ENCODE data around the gene FDCSP. TPM values are rescaled to one million over a fixed set of nuclear protein-coding genes. Genes with fewer than 3 reads are reported as not detected.
A peak's percentile ranks its signal among the peaks of the same experiment; 100 is the strongest.

The FDCSP gene
- total and polyA plus RNA-seq, 2 of the 13 experiments (the other 11 are each of a cell fraction or from before 2014, with no cell fraction given): not detected

DNA sequence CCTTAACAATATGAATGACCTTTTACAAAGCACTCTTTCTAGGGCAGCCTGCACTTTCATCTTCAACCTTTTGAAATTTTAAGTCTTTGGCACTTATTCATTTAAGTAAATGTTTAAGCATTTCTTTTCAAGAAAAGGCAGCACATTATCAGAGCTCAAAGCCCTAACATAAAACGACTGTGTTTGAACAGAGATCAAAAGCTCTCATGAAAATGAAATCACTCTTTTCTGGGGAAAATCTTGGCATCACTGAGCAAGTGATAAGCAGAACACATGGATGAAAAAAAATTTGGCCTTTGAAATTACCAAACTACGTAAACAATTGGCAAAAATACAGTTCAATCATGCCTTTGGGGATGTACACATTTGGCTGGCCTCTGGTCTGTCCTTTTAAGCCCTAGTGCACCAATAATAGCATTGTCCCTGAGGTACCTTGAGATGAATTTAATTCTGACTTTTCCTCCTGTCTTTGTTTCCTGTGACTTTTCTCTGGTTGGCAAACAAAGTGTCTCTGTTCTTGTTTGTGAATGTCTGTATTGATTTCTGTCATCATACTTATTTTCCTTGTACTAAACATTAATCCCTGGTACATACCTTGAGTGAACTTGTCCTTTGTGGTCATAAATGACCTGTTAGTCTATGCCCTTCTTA is 43.3 kb upstream of the FDCSP start (continued):
- TF ChIP-seq NR2F1 (CRISPR knock-in tag; IDR thresholded peaks at IDR 0.05) (peak; percentile 37 to 41; a peak in 3 of 4 replicates), EP300 (IDR thresholded peaks at IDR 0.05; ENCODE audit: low read depth in 2 of 2, low read length in 2 of 2) (peak; percentile 75 to 94), EP300 (CRISPR knock-in tag; IDR thresholded peaks at IDR 0.05; ENCODE audit: borderline replicate concordance) (peak; percentile 94), THYN1 (CRISPR knock-in tag; IDR thresholded peaks at IDR 0.05; ENCODE audit: borderline replicate concordance, low read depth) (no peak), ZNF660 (CRISPR knock-in tag; IDR thresholded peaks at IDR 0.05; ENCODE audit: borderline replicate concordance, low read depth) (no peak), MXD4 (CRISPR knock-in tag; IDR thresholded peaks at IDR 0.05) (no peak), FOXJ3 (CRISPR knock-in tag; IDR thresholded peaks at IDR 0.05; ENCODE audit: borderline replicate concordance) (peak; percentile 96; the same call in 1 of the 2 replicates), ZNF225 (CRISPR knock-in tag; IDR thresholded peaks at IDR 0.05) (no peak), PHB2 (IDR thresholded peaks at IDR 0.05; ENCODE audit: partially characterized antibody) (no peak), SP2 (CRISPR knock-in tag; IDR thresholded peaks at IDR 0.05) (no peak), BRCA1 (CRISPR knock-in tag; IDR thresholded peaks at IDR 0.05) (no peak), ZBTB20 (CRISPR knock-in tag; IDR thresholded peaks at IDR 0.05; ENCODE audit: borderline replicate concordance, low read depth) (peak; percentile 56), SMAD3 (CRISPR knock-in tag; IDR thresholded peaks at IDR 0.05) (peak; percentile 36; the same call in 1 of the 2 replicates), SSRP1 (CRISPR knock-in tag; IDR thresholded peaks at IDR 0.05) (no peak), ZFP82 (CRISPR knock-in tag; IDR thresholded peaks at IDR 0.05; ENCODE audit: borderline replicate concordance) (no peak), ZNF335 (CRISPR knock-in tag; IDR thresholded peaks at IDR 0.05) (no peak)
- TF ChIP-seq, protein P1, sequence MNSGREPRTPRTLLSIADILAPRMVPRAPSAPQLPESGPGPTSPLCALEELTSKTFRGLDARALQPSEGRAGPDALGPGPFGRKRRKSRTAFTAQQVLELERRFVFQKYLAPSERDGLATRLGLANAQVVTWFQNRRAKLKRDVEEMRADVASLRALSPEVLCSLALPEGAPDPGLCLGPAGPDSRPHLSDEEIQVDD (CRISPR knock-in tag; IDR thresholded peaks at IDR 0.05; ENCODE audit: borderline replicate concordance): no peak
- TF ChIP-seq, protein P2, sequence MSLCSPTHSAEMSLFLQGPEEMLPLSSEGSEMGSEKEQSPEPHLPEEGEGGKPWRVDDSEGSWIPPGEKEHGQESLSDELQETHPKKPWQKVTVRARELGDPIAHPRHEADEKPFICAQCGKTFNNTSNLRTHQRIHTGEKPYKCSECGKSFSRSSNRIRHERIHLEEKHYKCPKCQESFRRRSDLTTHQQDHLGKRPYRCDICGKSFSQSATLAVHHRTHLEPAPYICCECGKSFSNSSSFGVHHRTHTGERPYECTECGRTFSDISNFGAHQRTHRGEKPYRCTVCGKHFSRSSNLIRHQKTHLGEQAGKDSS (CRISPR knock-in tag; IDR thresholded peaks at IDR 0.05; ENCODE audit: borderline replicate concordance, low read depth): no peak
- TF ChIP-seq, protein P3, sequence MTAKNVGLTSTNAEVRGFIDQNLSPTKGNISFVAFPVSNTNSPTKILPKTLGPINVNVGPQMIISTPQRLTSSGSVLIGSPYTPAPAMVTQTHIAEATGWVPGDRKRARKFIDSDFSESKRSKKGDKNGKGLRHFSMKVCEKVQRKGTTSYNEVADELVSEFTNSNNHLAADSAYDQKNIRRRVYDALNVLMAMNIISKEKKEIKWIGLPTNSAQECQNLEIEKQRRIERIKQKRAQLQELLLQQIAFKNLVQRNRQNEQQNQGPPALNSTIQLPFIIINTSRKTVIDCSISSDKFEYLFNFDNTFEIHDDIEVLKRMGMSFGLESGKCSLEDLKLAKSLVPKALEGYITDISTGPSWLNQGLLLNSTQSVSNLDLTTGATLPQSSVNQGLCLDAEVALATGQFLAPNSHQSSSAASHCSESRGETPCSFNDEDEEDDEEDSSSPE (CRISPR knock-in tag; IDR thresholded peaks at IDR 0.05): no peak
- TF ChIP-seq, protein P4, sequence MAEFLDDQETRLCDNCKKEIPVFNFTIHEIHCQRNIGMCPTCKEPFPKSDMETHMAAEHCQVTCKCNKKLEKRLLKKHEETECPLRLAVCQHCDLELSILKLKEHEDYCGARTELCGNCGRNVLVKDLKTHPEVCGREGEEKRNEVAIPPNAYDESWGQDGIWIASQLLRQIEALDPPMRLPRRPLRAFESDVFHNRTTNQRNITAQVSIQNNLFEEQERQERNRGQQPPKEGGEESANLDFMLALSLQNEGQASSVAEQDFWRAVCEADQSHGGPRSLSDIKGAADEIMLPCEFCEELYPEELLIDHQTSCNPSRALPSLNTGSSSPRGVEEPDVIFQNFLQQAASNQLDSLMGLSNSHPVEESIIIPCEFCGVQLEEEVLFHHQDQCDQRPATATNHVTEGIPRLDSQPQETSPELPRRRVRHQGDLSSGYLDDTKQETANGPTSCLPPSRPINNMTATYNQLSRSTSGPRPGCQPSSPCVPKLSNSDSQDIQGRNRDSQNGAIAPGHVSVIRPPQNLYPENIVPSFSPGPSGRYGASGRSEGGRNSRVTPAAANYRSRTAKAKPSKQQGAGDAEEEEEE (CRISPR knock-in tag; IDR thresholded peaks at IDR 0.05; ENCODE audit: borderline replicate concordance): no peak
- TF ChIP-seq, protein P5, sequence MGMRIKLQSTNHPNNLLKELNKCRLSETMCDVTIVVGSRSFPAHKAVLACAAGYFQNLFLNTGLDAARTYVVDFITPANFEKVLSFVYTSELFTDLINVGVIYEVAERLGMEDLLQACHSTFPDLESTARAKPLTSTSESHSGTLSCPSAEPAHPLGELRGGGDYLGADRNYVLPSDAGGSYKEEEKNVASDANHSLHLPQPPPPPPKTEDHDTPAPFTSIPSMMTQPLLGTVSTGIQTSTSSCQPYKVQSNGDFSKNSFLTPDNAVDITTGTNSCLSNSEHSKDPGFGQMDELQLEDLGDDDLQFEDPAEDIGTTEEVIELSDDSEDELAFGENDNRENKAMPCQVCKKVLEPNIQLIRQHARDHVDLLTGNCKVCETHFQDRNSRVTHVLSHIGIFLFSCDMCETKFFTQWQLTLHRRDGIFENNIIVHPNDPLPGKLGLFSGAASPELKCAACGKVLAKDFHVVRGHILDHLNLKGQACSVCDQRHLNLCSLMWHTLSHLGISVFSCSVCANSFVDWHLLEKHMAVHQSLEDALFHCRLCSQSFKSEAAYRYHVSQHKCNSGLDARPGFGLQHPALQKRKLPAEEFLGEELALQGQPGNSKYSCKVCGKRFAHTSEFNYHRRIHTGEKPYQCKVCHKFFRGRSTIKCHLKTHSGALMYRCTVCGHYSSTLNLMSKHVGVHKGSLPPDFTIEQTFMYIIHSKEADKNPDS (CRISPR knock-in tag; IDR thresholded peaks at IDR 0.05): peak; percentile 65; the same call in 1 of the 2 replicates

Data from HepG2 (cell line).